GM10248 (cell line): ENCODE measurements around the gene MAN2A1.
"Not testable (repeated sequence)": the region's sequence is repeated elsewhere in the genome, so short reads cannot be mapped to it uniquely, and the experiment has no call there.

Experiments used
- CTCF ChIA-PET: fragments of 300-600 bp; sonication (Branson Sonifier 250); formaldehyde crosslinking; extraction: SDS; loops from one replicate; lab custom pipeline; 2021; ENCODE audit warnings: antibody characterized with exemption; lab: Yijun Ruan, JAX
- POLR2A ChIA-PET: fragments of 350-650 bp; sonication (Branson Sonifier 250); formaldehyde crosslinking; extraction: SDS; loops from one replicate; lab custom pipeline; 2020; ENCODE audit warnings: antibody characterized with exemption; lab: Yijun Ruan, JAX
- DNase-seq: peaks from one replicate; pipeline ENCODE4 v3.0.0; 2012; ENCODE audit errors: extremely low spot score
- CTCF ChIP-seq: IDR thresholded peaks from 2 replicates; pipeline ENCODE4 v1.5.1; 2012; ENCODE audit warnings: mild to moderate bottlenecking, low read depth; ENCODE audit errors: extremely low read depth, missing control alignments, control extremely low read depth

Gene MAN2A1

DNA sequence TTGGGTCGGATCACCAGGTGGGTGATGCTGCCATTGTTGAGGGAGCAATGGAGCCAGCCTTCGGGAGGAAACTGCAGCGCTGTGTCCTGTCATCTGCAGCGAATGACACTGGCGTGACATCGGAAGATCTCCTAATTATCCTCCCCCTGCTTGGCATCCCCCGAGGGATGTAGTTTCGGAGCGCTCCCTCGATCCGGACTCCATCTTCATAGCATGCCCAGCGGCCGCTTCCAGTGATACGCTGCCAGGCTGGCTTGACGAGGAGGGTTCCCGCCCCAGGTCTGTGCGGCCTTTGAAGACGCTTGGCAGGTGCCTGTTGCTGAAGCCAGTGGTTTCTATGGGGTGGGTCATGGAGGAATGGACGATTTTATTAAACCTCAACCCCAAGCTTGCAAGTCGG, 194.9 kb downstream of the MAN2A1 start:
- CTCF ChIA-PET, result no interaction called here
- POLR2A ChIA-PET, result no interaction called here

DNA sequence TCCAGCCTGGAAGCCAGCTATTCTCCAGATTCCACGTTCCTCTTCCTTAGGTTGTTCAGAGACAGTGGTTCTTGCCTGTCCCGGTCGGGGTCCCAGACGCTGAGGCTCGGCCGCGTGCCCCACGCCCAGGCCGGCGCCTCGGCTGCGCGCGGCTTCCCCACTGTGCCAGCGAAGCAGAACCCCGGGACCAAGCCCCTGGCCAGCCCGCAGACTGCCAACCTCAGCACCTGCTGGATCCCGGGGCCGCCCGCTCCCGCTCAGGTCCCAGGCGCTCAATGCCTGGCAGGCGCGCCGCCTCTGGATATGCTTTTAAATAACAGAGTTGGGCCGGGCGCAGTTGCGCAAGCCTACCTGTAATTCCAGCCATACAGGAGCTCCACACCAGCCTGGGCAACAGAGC, 195.5 kb downstream of the MAN2A1 start:
- ChIA-PET CTCF (no interaction called here), POLR2A (no interaction called here)
- TF ChIP-seq CTCF, result no peak
- no peak for DNase-seq

More for the DNA sequence above, 194.9 kb downstream of the MAN2A1 start:
- DNase-seq, result no peak
- TF ChIP-seq CTCF, result no peak

DNA sequence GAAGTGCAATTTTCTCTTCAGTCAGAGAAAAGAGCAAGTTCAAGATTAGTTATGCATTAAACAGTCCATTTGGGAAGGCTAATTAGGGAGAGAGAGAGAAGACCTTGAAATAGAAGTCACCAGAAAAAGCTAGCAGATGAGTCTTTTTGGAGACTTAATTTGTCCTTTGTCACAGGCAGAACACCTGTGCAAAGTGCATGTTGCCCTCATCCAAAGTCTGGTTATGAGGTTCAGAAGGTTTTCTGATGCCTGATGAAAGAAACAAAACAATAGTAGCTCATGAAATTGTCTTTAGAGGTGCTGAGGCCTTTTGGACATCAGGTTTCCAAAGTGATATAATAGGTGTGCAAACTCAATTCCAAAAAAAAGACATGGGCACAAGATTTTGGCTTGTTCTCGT, 199.3 kb downstream of the MAN2A1 start:
- POLR2A ChIA-PET, result no interaction called here

DNA sequence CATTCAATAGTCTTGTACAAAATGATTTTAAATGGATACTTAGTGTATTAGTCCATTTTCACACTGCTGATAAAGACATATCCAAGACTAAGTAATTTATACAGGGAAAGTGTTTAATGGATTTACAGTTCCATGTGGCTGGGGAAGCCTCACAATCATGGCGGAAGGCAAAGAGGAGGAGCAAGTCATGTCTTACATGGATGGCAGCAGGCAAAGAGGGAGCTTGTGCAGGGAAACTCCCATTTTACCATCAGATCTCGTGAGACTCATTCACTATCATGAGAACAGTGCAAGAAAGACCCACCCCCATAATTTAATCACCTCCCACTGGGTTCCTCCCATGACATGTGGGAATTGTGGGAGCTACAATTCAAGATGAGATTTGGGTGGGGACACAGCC, 203.5 kb downstream of the MAN2A1 start:
- CTCF ChIA-PET, DNase-seq: not testable (repeated sequence)
- POLR2A ChIA-PET, result interaction anchor here (0.7 kb wide), 1 partner anchor 70 kb away, joined by 3 read pairs; no protein-coding TSS in a partner anchor

More for the DNA sequence above, 199.3 kb downstream of the MAN2A1 start:
- CTCF ChIA-PET, result interaction anchor here (1.9 kb wide), 1 partner anchor 10 kb away, joined by 6 read pairs; no protein-coding TSS in a partner anchor
- DNase-seq, result no peak
- TF ChIP-seq CTCF, result no peak

DNA sequence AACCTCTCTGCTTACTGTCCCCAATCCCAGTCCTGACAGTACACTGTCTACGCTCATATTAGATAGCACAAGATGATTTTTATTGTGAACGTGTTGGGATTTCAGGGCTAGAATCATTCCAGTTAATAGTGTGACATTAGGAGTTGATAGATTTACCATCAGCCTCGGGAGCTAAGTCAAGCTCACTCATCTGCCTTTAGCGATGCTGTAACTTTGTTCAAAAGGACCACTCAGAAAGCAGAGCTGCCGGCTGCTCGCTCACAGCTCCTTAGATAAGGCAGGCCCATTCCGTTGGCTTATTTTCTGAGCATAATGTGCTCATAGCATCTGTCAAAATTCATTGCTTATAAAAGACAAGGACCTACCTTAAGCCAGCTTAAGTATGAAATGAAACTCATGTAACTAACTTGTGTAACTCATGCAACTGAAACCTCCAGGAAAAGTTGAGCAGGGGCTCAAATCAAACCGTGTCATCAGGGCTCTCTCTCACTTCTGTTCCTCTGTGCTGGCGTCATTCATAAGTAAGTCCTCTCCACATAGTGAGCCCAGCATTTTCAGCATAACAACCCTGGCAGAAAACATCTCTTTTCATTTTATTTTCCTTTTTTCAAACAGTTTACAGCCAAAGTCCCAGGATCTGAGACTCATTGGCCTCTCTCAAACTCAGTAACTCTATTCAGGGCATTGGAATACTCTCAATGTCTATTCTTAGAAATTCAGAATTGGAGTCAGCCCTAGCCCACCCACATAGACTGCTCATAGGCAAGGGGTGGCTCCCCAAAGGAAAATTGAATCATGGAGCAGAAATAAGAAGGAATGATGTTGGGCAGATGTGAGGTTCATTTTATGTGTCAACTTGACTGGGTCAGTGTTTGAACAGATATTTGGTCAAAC, 208.8 kb downstream of the MAN2A1 start:
- ChIA-PET POLR2A (no interaction called here), CTCF (interaction anchor here (1.7 kb wide), 1 partner anchor 9 kb away, joined by 6 read pairs; no protein-coding TSS in a partner anchor)
- TF ChIP-seq CTCF, result no peak
- no peak for DNase-seq

DNA sequence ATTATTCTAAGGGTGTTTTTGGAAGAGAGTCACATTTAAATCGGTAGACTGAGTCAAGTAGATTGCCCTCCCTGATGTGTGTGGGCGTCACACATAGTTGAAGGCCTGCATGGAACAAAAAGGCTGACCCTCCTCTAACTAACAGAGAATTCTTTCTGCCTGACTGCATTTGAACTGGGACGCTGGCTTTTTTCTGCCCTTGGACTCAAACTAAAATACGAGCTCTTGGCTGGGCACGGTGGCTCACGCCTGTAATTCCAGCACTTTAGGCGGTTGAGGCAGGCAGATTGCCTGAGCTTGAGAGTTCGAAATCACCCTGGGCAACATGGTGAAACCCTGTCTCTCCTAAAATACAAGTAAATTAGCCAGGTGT, 209.4 kb downstream of the MAN2A1 start:
- ChIA-PET CTCF (interaction anchor here (1.7 kb wide), 1 partner anchor 10 kb away, joined by 6 read pairs; no protein-coding TSS in a partner anchor), POLR2A (no interaction called here)
- TF ChIP-seq CTCF, result no peak

DNA sequence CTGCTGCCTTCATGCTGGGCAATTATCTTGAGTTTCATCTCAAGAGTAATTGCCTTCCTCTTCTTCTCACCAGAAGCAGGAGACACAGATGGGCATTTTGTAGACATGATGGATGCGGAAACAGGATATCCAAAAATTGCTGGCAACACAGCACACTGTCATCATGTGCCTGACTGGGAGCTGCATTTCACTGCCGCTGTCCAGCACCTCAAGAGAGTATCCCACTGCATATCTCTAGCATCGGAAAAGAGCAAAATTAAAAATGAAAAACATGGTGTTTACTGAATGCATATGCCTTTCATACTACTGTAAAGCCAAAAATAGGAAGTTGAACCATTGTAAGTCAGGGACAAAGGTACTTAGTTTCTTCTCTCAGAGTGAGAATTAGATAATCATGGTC, 210.7 kb downstream of the MAN2A1 start:
- ChIA-PET CTCF (no interaction called here), POLR2A (no interaction called here)
- no peak for DNase-seq
- TF ChIP-seq CTCF, result no peak

More for the DNA sequence above, 209.4 kb downstream of the MAN2A1 start:
- no peak for DNase-seq
